CD4-positive, alpha-beta T cell treated with Interleukin-17A for 1 hour (primary cell): ENCODE measurements around the gene UQCRC2.
"Not testable (repeated sequence)": the region's sequence is repeated elsewhere in the genome, so short reads cannot be mapped to it uniquely, and the experiment has no call there.

Source experiments
- DNase-seq: peaks from one replicate; pipeline ENCODE4 v3.0.0-alpha.2; 2020

The UQCRC2 gene

GRCh38 chr16:22013486-22013885 lies 60.3 kb downstream of the UQCRC2 start:
- DNase-seq: no peak

GRCh38 chr16:22014271-22014873 lies 61.2 kb downstream of the UQCRC2 start:
- no peak for DNase-seq

- no peak for DNase-seq
These were observed 63.8 kb downstream of the UQCRC2 start for GRCh38 chr16:22016927-22017326.

- no peak for DNase-seq
These were observed 65.4 kb downstream of the UQCRC2 start for GRCh38 chr16:22018559-22018958.

GRCh38 chr16:22022151-22022550 lies 69.0 kb downstream of the UQCRC2 start:
- no peak for DNase-seq

- DNase-seq: no peak
These were observed 70.3 kb downstream of the UQCRC2 start for GRCh38 chr16:22023505-22023904.

GRCh38 chr16:22024785-22025184 lies 71.6 kb downstream of the UQCRC2 start:
- DNase-seq: not testable (repeated sequence)

GRCh38 chr16:22027633-22028032 lies 74.5 kb downstream of the UQCRC2 start:
- no peak for DNase-seq

- DNase-seq: no peak
These were observed 76.5 kb downstream of the UQCRC2 start for GRCh38 chr16:22029632-22030031.

GRCh38 chr16:22030087-22030812 lies 77.1 kb downstream of the UQCRC2 start:
- no peak for DNase-seq

- no peak for DNase-seq
These were observed 78.4 kb downstream of the UQCRC2 start for GRCh38 chr16:22031483-22032083.
